Fibroblast of skin of abdomen (primary cell): ENCODE data around the gene TOGARAM2.
"Not testable (repeated sequence)": the region's sequence is repeated elsewhere in the genome, so short reads cannot be mapped to it uniquely, and the experiment has no call there.

Experiments used
- DNase-seq: peaks from one replicate; pipeline ENCODE4 v3.0.0-alpha.2; 2013

Gene TOGARAM2

GRCh38 chr2:29075894-29076705, 95.0 kb downstream of the TOGARAM2 start:
- no peak for DNase-seq

- DNase-seq: no peak
These were observed 98.8 kb downstream of the TOGARAM2 start for GRCh38 chr2:29079887-29080286.

- no peak for DNase-seq
These were observed 100.0 kb downstream of the TOGARAM2 start for GRCh38 chr2:29080886-29081743.

GRCh38 chr2:29082804-29083495, 101.9 kb downstream of the TOGARAM2 start:
- no peak for DNase-seq

- DNase-seq: no peak
These were observed 103.5 kb downstream of the TOGARAM2 start for GRCh38 chr2:29084554-29084953.

- DNase-seq: not testable (repeated sequence)
These were observed 109.2 kb downstream of the TOGARAM2 start for GRCh38 chr2:29090311-29090710.

- no peak for DNase-seq
These were observed 115.9 kb downstream of the TOGARAM2 start for GRCh38 chr2:29096969-29097368.

- DNase-seq: no peak
These were observed 116.5 kb downstream of the TOGARAM2 start for GRCh38 chr2:29097569-29097968.

GRCh38 chr2:29100564-29100963, 119.5 kb downstream of the TOGARAM2 start:
- DNase-seq: no peak
